Astrocyte of the spinal cord (primary cell): ENCODE data around the gene RFC2.
"Not testable (repeated sequence)": the region's sequence is repeated elsewhere in the genome, so short reads cannot be mapped to it uniquely, and the experiment has no call there.

Source experiments
- DNase-seq: peaks from one replicate; pipeline ENCODE4 v3.0.0; 2011; ENCODE audit warnings: low read depth, low spot score
- H3K4me3 ChIP-seq: 2 replicates; pipeline ENCODE4 v1.5.1; 2011; ENCODE audit warnings: low read depth, mild to moderate bottlenecking, low read length, moderate library complexity
- CTCF ChIP-seq: IDR thresholded peaks from 2 replicates; pipeline ENCODE4 v1.5.1; 2012; ENCODE audit warnings: low read depth, mild to moderate bottlenecking, low read length, inconsistent platforms
- in situ Hi-C: cut with HindIII; loops from 2 replicates; pipeline ENCODE4 v1.10.0; 2017; ENCODE audit warnings: low sequenced_read_pairs

The RFC2 gene

DNA sequence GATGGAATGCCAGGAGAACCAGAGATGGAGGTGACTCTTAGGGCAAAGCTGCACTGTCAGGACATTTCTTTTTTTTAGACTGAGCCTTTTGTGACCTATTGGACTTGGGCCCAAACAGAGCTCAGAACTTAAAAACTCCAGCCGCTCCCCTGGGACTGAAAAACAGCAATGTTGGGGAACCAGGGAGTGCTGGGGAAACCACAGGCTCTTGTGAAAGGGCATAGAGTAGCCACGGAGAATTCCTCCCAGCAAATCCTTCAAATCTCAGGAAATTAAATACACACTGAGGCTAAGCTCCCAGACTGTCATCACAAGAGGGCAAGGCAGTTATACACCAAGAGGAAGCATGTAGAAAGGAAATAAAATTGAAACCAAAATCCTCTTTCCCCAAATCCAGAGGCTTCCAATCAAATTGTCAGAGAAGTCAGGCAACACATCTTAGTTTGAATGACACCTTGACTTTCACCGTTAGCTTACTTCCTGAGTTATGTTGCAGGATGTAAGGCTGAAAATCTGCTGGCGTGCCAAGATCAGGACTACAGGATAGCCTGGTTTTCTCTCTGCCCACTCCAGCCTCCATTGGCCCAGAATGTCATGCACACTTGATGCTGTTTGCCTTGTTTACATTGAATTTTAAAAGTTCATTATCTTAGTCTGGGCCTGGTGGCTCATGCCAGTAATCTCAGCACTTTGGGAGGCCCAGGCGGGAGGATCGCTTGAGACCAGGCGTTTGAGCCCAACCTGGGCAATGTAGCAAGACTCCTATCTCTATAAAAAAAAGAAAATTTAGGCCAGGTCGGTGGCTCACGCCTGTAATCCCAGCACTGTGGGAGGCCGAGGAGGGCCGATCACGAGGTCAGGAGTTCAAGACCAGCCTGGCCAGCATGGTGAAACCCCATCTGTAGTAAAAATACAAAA, 2.6 kb upstream of the RFC2 start:
- no peak for TF ChIP-seq CTCF
- in situ Hi-C loops, result no loop called here
- peak; percentile 89 for DNase-seq
- H3K4me3 ChIP-seq, result no peak overlapping the region

DNA sequence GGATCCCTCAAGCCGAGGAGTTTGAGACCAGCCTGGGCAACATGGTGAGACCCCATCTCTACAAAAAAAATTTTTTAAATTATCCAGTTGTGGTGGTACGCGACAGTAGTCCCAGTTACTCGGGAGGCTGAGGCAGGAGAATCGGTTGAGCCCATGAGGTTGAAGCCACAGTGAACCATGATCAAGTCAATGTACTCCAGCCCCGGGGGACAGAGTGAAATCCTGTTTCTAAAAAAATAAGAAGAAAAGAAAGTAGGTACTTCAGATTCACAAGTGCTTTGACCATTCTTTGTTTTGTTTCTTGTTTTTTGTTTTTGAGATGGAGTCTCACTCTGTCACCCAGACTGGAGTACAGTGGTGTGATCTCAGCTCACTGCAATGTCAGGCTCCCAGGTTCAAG, 1.3 kb upstream of the RFC2 start:
- in situ Hi-C loops, result not testable (repeated sequence)

DNA sequence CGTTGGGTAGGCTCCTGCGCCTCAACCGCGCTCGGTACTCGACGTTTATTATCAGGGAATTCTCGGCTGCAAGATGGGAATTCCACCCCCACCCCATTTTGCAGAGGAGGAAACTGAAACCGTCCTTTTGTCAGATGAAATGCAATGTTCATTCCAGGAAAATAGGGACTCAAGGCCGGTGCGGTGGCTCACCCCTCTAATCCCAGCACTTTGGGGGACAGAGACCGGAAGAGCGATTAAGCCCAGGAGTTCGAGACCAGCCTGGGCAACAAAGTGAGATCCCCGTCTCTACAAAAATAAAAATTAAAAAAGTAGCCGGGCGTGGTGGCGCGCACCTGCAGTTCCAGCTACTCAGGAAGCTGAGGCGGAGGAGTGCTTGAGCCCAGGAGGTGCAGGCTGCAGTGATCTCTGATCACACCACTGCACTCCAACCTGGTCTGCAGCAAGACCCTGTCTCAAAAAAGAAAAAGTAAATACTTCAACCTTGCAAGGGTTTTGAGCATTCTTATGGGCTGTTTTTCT, 720 bp upstream of the RFC2 start:
- DNase-seq, result no peak
- in situ Hi-C loops, result no loop called here
- no peak for TF ChIP-seq CTCF
- peak overlapping the region; percentile 87 for H3K4me3 ChIP-seq

More for the DNA sequence above, 1.3 kb upstream of the RFC2 start:
- not testable (repeated sequence) for DNase-seq, H3K4me3 ChIP-seq

DNA sequence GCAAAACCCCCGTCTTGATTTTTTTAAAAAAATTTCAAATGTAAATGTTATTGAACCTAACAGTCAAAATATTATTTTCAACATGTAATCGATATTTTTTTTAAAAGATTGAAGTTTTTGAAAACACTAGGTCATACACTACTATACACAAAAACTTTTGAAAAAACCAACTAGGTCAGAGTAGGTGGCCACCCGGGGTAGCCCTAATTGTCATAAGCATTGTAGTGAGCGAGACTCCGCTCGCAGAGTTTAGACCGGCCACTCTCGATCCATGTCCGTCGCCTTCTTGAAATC, 417 bp downstream of the RFC2 start:
- in situ Hi-C loops, result no loop called here
- DNase-seq, result no peak
- no peak for TF ChIP-seq CTCF
- H3K4me3 ChIP-seq, result peak overlapping the region; percentile 87

GRCh38 chr7:74253331-74253730, 868 bp downstream of the RFC2 start:
- no peak for TF ChIP-seq CTCF
- in situ Hi-C loops, result no loop called here
- no peak for DNase-seq
- H3K4me3 ChIP-seq, result peak overlapping the region; percentile 87

GRCh38 chr7:74252893-74253292, 1.3 kb downstream of the RFC2 start:
- in situ Hi-C loops, result no loop called here
- no peak for DNase-seq
- no peak overlapping the region for H3K4me3 ChIP-seq
- TF ChIP-seq CTCF, result no peak

DNA sequence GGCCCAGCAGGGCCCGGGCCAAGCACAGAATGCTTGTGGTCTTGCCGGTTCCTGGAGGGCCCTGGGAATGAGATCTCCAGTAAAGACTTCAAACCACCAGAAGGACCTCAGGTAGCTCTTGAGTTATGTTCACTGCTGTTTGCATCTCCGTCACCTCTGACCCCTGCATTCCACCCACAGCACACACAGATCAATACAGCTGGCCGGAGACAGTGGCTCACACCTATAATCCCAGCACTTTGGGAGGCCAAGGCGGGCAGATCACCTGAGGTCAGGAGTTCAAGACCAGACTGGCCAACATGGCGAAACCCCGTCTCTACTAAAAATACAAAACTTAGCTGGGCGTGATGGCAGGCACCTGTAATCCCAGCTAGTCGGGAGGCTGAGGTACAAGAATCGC, 5.1 kb downstream of the RFC2 start:
- DNase-seq, H3K4me3 ChIP-seq, in situ Hi-C loops: not testable (repeated sequence)

DNA sequence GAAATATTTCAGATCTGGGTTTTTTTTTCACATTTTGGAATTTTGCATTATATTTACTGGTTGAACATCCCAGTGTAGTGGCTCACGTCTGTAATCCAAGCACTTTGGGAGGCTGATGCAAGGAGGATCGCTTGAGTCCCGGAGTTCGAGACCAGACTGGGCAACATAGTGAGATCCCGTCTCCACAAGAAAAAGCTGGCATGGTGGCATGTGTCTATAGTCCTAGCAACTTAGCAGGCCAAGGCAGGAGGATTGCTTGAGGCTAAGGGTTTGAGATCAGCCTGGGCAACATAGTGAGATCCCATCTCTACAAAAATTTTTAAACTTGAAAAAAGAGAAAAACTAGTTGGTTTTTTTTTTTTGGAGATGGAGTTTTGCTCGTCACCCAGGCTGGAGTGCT, 6.0 kb downstream of the RFC2 start:
- DNase-seq, result no peak
- no peak for TF ChIP-seq CTCF
- in situ Hi-C loops, result no loop called here
- no peak overlapping the region for H3K4me3 ChIP-seq
